Measurements from ENCODE around the gene BMPR1B.

BMPR1B gene

DNA sequence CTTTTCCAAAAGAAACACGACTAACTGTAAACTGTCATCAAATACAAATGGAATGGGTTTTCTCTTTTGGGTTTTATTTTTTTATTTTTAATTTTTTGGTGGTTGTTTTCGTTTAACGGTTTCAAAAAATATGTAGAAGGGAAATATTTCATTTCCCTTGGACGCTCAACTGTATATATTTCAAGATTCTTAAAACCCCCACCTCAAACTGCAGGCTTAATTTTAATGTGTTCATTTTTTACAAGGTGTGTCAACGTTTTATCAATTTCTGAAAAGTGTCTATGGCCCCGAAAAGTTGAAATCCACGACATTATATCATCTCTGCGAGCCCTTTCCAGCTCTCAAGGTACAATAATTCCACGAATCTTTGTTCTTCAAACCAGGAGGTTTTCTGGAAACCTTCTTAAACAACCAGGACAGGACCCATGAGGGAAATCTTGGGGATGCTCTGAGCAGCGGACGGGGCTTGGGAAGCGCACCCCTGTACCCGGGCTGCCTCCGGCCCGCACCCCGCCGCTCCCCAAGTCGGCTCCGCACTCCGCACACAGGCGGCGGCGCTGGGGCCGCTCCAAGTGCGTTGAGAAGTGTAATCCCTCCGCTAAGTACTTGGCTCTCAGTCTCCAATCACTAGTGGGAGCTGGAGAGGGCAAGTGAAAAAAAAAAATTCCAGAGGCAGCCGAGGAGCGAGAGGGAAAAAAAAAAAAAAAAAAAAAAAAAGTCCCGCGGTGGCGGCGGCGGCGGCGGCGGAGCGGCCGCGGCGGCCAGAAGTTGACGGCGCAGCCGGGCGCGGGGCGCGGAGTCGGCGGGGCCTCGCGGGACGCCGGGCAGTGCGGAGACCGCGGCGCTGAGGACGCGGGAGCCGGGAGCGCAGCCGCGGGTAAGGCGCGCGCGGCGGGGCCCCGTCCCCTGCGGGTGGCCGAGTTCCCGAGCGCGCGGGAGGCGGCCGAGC is at the start of gene BMPR1B:
Gene BMPR1B, plus strand, starts transcription at position 764 of the 949 bp plus-strand sequence. CDS start 346,470 bp downstream, outside the sequence.
- peak; percentile 36 for DNase-seq (ENCODE audit: low read depth)

GRCh38 chr4:94711635-94712034 is 46.1 kb upstream of the BMPR1B start:
- DNase-seq (ENCODE audit: low read depth): no peak

- no peak for DNase-seq (ENCODE audit: low read depth)
These were observed 43.2 kb upstream of the BMPR1B start for GRCh38 chr4:94714365-94715160.

- DNase-seq (ENCODE audit: low read depth): no peak
These were observed 42.0 kb upstream of the BMPR1B start for GRCh38 chr4:94715726-94716125.

- no peak for DNase-seq (ENCODE audit: low read depth)
These were observed 36.4 kb upstream of the BMPR1B start for GRCh38 chr4:94721310-94721709.

DNA sequence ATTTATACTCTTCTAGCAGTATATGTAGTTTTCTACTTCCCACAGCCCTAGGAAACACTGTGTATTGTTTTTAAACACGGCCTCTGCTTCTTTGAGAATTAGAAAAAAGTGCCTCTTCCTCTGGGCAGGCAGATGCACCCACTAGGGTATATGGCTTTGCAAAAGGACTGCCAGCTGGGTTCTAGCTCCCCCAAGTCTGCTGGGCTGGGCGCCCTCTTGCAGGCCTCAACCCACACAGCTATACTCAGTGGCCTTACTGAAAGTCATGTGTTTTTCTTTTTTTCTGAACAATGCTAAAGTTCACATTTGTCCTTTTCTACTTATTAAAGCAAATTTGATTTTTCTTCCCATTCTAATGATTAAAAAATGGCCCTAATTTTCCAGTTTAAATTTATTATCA is 35.5 kb upstream of the BMPR1B start:
- DNase-seq (ENCODE audit: low read depth): no peak

- no peak for DNase-seq (ENCODE audit: low read depth)
These were observed 35.0 kb upstream of the BMPR1B start for GRCh38 chr4:94722748-94723147.

DNA sequence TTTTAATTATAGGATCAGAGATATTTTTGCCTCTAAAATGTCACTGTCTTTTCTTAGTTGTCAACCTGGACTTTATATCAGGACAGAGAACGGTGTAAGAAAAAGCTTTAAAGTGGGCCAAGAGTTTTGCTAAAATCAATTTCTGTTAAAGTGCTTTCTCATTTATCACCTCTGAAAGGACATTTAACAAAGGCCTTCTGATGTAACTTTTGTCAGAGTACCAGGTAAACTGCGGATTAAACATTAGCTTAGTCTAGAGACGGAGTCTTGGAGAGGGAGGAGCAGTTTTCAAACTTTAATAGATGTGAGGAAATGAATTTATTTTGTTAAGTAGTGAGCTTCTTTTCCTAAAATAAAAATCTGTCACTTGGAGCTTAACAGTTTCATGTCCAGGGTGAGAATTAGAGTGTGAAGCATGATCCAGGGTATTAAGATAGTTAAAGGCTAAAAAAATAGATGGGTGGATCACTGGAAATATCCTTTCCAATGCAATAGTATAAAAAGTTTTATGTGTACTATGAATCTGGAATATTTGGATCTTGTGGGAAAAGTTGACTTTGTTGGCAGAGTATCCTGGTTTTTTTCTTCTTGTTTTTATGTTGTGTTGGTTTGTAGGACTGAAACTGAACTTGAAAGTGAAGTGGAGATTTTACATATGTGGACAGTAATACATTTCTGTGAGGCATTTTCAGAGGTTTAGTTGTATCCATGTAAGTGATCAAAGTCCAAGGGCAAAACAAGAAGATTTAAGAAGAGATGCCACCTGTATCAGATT is 33.6 kb upstream of the BMPR1B start:
- no peak for DNase-seq (ENCODE audit: low read depth)

GRCh38 chr4:94726524-94727123 is 31.1 kb upstream of the BMPR1B start:
- DNase-seq (ENCODE audit: low read depth): no peak

GRCh38 chr4:94728056-94728766 is 29.5 kb upstream of the BMPR1B start:
- DNase-seq (ENCODE audit: low read depth): no peak

DNA sequence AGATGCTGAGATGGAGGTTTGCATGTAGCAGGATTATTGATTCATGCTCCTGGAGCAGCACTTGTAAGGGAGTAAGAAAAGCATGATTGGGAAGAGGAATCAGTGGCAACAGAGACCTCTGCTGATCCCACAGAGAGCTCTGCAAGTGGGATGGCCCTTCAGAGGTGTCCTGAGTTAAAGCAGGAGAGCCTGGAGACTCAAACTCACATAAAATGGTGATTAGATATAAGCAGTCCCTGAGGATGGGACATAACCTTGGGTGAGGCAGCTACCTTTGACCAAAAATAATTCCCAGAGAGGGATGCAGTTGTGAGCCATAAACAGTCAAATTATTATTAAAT is 25.4 kb upstream of the BMPR1B start:
- DNase-seq (ENCODE audit: low read depth): no peak

- no peak for DNase-seq (ENCODE audit: low read depth)
These were observed 18.0 kb upstream of the BMPR1B start for GRCh38 chr4:94739741-94740140.

GRCh38 chr4:94741304-94741703 is 16.5 kb upstream of the BMPR1B start:
- no peak for DNase-seq (ENCODE audit: low read depth)

DNA sequence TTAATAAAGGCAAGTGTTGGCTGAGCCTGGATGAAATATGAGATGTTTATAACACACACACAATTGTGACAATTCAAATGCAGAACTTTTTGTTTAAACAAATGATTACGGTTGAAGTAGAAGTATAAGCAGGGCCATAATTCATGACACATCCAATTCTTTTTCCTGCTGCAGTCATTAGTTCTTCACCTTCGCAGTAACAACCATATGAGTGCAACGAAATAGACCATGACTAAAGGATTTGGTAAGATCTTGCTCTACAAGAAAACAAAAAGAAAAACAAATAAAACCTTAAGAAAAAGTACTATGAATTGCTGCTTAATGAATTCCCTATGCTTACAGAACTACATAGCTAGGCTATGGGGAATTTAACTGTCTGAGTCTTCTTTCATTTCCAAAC is 13.9 kb upstream of the BMPR1B start:
- no peak for DNase-seq (ENCODE audit: low read depth)

DNA sequence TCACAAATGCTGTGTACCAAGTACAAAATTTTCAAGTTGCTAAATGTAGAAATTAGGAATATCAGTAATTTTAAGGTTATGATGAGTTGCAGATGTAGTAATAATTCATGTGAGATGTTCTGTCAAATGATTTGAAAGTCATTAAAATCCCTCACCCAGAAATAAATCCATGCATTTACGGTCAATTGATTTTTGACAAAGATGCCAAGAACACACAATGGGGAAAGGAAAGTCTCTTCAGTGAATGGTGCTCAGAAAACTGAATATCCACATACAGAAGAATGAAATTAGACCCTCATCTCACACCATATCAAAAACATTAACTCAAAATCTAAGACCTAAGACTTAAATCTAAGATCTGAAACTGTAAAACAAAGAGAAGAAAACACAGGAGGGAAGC is 12.9 kb upstream of the BMPR1B start:
- DNase-seq (ENCODE audit: low read depth): no peak

DNA sequence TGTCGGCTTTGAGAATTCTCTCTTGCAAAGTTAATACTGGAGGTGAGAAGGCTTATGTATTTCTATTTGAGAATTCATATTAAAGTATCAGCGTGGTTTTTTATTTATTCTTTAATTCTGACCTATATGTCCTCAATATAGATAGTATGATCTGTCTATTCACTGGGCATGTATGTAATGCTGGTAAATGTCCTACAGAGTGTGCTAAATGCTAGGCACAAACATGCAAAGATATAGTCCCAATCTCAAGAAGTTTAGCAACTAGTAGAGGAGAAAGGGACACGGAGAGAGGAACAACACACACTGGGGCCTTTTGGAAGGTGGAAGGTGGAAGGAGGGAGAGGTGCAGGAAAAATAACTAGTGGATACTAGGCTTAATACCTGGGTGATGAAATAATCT is 11.0 kb upstream of the BMPR1B start:
- no peak for DNase-seq (ENCODE audit: low read depth)

DNA sequence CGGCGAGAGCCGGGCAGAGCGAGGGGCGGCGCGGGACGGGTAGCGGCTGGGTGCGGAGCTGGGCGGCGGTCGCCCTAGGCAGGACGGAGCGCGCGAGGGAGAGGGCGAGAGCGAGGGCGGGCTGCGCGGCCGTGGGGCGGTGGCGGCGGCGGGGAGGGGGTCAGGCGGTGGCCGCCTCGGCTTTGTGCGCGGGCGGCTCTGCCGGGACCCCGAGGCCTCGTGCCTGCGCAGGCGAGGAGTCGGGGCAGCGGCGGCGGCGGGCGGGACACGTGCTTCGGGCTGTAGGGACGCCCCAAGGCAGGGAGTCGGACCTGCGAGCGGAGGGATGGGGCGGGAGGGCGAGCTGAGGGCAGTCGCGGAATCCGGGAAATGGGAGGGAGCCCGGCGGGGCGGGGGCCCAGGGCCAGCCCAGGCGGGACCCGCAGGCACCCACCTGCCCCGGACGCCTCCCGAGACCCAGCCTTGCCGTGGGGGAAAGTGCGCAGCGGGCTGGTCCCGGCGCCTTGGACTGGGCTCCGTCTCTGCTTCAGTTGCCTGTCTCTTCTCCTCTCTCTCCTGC is 465 bp downstream of the BMPR1B start:
- DNase-seq (ENCODE audit: low read depth): no peak

- no peak for DNase-seq (ENCODE audit: low read depth)
These were observed 1.1 kb downstream of the BMPR1B start for GRCh38 chr4:94758700-94759399.

DNA sequence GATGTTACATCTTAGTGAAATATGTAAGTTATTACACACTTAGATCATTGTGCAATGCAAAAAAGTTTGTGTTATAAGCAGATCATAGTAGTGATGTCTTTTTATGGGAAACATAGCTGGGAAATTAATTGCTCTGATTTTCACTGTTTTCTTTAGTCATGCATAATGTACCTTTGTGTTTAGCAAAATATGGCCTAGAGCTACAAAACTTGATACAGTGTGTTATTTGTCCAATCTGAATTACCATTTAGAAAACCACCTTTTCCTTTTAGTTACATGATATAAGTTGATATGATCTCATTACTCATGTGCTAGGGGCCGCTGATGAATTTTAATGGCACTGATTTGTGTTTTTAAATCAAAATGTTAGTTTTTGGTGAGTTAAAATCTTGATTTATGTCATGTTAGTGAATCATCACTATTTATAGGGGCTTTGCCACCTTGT is 2.0 kb downstream of the BMPR1B start:
- DNase-seq (ENCODE audit: low read depth): no peak

DNA sequence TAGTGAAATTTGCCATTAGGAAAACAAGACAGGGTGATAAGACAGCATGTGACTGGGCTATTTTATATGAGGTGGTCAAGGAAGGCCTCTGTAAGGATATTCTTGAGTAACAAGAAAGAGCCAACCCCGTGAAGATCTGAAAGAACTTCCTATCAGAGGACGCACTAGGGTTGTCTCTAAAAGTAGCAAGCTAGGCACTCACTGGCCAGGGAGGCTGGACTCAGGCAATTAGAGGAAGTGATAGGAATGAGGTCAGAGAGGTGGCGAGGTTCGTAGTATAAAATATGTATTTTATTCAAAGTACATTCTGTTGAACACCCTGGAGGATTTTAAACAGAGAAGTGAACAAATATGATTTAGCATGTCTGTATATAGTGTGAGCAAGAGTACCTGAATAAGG is 4.6 kb downstream of the BMPR1B start:
- no peak for DNase-seq (ENCODE audit: low read depth)

Measured in HS-5 (cell line).